Measurements from ENCODE around the gene CHIT1. TPM values are rescaled to one million over a fixed set of nuclear protein-coding genes. Genes with fewer than 3 reads are reported as not detected.

CHIT1 gene
- total and polyA plus RNA-seq, 2 of the 13 experiments (the other 11 are each of a cell fraction or from before 2014, with no cell fraction given): not detected

DNA sequence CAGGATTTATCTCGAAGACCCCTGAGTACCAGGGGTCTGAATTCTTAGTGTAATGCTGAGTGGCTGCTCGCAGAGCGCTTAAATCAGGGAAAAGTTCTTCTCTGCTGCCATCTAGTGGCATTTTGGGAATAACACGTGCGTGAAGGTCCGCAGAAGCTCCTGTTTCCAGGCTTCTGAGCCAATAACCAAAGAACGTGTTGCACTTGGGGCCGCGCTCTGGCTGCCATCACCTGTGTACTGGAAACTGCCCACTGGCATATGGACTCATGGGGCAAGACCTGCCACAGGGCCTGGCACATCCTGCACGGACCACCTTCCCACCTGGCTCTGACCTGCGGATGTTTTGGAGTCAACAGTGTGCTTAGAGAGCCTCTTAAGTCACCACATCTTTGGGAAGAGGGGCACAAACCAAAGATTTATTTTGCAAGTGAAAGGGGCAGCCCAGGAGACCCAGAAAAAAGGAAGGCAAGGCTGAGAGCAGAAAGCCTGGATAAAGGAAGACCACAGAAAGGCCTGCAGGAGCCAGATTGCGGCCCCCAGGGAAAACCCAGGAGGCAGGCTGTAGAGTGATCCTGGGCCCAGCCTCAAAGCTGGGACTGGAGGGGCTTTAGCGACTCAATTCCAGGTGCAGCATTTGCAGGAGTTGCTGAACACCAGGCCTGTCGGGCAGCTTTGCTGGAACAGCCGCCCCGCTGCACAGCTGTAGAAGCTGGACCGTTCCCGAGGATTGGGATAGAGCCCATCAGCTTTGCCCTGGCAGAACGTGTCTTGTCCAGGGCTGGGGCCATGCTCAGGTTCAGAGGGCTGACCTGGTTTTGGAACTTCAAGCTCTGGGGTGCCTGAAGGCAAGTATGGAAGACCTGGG is 13.0 kb downstream of the CHIT1 start:
- DNase-seq (ENCODE audit: low spot score) (peak; percentile 53), FAIRE-seq (peak; percentile 79), ATAC-seq (peak; percentile 84)
- H3K4me1 ChIP-seq (ENCODE audit: insufficient read depth, low read length): peaks cover 5% of the 10 kb centered on the region
- CTCF ChIA-PET (ENCODE audit: low intra/inter-chr PET ratio, low total read pairs): interaction anchor here (1.2 to 2.4 kb wide), 4 partner anchors 50 to 178 kb away, joined by 3 to 17 read pairs (median 14); no protein-coding TSS in a partner anchor
- no peak overlapping the region for H3K9ac ChIP-seq (ENCODE audit: insufficient read depth, low read depth, low read length)
- POLR2A ChIA-PET: interaction anchor here (0.6 kb wide), 1 partner anchor 86 kb away, joined by 3 read pairs; no protein-coding TSS in a partner anchor
- H3K4me3 ChIP-seq (replicated peaks in 1 of 3; ENCODE audit: insufficient read depth in 1 of 3, low read depth in 2 of 3, low read length in 3 of 3): no peak overlapping the region
- BruUV-seq (replicated peaks): no TSS peak
- intact Hi-C loops (cut with micrococcal nuclease; ENCODE audit: unreplicated experiment) (loop anchor here (1.0 to 5.0 kb wide), 3 partner anchors 50 to 179 kb away; no protein-coding TSS in a partner anchor), in situ Hi-C loops (cut with HindIII; ENCODE audit: extremely low pct_ligation_motif_present, low pct_unique_long_range_greater_than_20kb) (loop anchor here (5.0 kb wide), 3 partner anchors 49 to 179 kb away; no protein-coding TSS in a partner anchor)
- no peaks in the 10 kb centered on the region for H3K9me3 ChIP-seq (ENCODE audit: low read length)
- peaks cover 0 to 22% of the 10 kb centered on the region in 2 experiments; a peak in 3 of 5 replicates for H3K27me3 ChIP-seq (ENCODE audit: control insufficient read depth in 1 of 2, insufficient read depth in 2 of 2, low read length in 2 of 2)
- H3K36me3 ChIP-seq (replicated peaks in 1 of 2; ENCODE audit: control insufficient read depth in 1 of 2, insufficient read depth in 2 of 2, low read length in 2 of 2): no peaks in the 10 kb centered on the region
- H2AFZ ChIP-seq (ENCODE audit: low read length): no peak overlapping the region
- H3K4me2 ChIP-seq (ENCODE audit: low read depth, low read length): no peak overlapping the region
- no peaks in the 10 kb centered on the region for H3K79me2 ChIP-seq (ENCODE audit: insufficient read depth, low read length)
- no peaks in the 10 kb centered on the region for H4K20me1 ChIP-seq (ENCODE audit: insufficient read depth, low read length)
- WGBS (ENCODE audit: low lambda C conversion rate): 9% methylated on average over 11 of the region's 19 CpGs
- no peak overlapping the region for H3K27ac ChIP-seq (ENCODE audit: extremely low read length, insufficient read depth, low read length)
- TF ChIP-seq ZNF703 (CRISPR knock-in tag; IDR thresholded peaks at IDR 0.05; ENCODE audit: borderline replicate concordance) (no peak), BHLHE40 (IDR thresholded peaks at IDR 0.05; ENCODE audit: low read length) (peak; percentile 17; the same call in 1 of the 2 replicates), RAD21 (CRISPR knock-in tag; IDR thresholded peaks at IDR 0.05) (peak; percentile 71; the same call in 1 of the 2 replicates), SMC3 (IDR thresholded peaks at IDR 0.05; ENCODE audit: low read length) (peak; percentile 79), HIVEP1 (CRISPR knock-in tag; IDR thresholded peaks at IDR 0.05) (no peak), STAG1 (CRISPR knock-in tag; IDR thresholded peaks at IDR 0.05) (peak; percentile 87), PHF5A (CRISPR knock-in tag; IDR thresholded peaks at IDR 0.05; ENCODE audit: low read depth, unreplicated experiment) (no peak), ZNF331 (CRISPR knock-in tag; IDR thresholded peaks at IDR 0.05) (peak; percentile 16; the same call in 1 of the 2 replicates), ZNF570 (CRISPR knock-in tag; IDR thresholded peaks at IDR 0.05; ENCODE audit: borderline replicate concordance) (no peak), KMT2B (CRISPR knock-in tag; IDR thresholded peaks at IDR 0.05) (no peak), SRF (IDR thresholded peaks at IDR 0.05; ENCODE audit: low read depth, low read length) (no peak)
- TF ChIP-seq, protein P1, sequence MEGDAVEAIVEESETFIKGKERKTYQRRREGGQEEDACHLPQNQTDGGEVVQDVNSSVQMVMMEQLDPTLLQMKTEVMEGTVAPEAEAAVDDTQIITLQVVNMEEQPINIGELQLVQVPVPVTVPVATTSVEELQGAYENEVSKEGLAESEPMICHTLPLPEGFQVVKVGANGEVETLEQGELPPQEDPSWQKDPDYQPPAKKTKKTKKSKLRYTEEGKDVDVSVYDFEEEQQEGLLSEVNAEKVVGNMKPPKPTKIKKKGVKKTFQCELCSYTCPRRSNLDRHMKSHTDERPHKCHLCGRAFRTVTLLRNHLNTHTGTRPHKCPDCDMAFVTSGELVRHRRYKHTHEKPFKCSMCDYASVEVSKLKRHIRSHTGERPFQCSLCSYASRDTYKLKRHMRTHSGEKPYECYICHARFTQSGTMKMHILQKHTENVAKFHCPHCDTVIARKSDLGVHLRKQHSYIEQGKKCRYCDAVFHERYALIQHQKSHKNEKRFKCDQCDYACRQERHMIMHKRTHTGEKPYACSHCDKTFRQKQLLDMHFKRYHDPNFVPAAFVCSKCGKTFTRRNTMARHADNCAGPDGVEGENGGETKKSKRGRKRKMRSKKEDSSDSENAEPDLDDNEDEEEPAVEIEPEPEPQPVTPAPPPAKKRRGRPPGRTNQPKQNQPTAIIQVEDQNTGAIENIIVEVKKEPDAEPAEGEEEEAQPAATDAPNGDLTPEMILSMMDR (CRISPR knock-in tag; IDR thresholded peaks at IDR 0.05): peak; percentile 85
- TF ChIP-seq, protein P2, sequence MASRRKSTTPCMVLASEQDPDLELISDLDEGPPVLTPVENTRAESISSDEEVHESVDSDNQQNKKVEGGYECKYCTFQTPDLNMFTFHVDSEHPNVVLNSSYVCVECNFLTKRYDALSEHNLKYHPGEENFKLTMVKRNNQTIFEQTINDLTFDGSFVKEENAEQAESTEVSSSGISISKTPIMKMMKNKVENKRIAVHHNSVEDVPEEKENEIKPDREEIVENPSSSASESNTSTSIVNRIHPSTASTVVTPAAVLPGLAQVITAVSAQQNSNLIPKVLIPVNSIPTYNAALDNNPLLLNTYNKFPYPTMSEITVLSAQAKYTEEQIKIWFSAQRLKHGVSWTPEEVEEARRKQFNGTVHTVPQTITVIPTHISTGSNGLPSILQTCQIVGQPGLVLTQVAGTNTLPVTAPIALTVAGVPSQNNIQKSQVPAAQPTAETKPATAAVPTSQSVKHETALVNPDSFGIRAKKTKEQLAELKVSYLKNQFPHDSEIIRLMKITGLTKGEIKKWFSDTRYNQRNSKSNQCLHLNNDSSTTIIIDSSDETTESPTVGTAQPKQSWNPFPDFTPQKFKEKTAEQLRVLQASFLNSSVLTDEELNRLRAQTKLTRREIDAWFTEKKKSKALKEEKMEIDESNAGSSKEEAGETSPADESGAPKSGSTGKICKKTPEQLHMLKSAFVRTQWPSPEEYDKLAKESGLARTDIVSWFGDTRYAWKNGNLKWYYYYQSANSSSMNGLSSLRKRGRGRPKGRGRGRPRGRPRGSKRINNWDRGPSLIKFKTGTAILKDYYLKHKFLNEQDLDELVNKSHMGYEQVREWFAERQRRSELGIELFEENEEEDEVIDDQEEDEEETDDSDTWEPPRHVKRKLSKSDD (CRISPR knock-in tag; IDR thresholded peaks at IDR 0.05; ENCODE audit: low read depth): no peak
- TF ChIP-seq, protein P3, sequence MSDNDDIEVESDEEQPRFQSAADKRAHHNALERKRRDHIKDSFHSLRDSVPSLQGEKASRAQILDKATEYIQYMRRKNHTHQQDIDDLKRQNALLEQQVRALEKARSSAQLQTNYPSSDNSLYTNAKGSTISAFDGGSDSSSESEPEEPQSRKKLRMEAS (IDR thresholded peaks at IDR 0.05): peak; percentile 46; the same call in 1 of the 2 replicates
- TF ChIP-seq, protein P4, sequence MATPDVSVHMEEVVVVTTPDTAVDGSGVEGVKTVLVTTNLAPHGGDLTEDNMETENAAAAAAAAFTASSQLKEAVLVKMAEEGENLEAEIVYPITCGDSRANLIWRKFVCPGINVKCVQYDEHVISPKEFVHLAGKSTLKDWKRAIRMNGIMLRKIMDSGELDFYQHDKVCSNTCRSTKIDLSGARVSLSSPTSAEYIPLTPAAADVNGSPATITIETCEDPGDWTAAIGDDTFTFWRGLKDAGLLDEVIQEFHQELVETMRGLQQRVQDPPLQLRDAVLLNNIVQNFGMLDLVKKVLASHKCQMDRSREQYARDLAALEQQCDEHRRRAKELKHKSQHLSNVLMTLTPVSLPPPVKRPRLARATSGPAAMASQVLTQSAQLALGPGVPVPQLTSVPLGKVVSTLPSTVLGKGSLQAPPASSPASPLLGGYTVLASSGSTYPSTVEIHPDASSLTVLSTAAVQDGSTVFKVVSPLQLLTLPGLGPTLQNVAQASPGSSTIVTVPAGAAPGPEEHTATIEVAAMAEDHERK (CRISPR knock-in tag; IDR thresholded peaks at IDR 0.05; ENCODE audit: low read depth): no peak

Data from HepG2 (cell line).